ENCODE data around the gene PPP4R2.

Gene PPP4R2

GRCh38 chr3:72996473-72997333, at the start of gene PPP4R2:
PPP4R2 (plus strand) TSS chr3:72996811; CDS start chr3:72997038, 227 bp downstream.
- peak; percentile 86 to 94 (median 90) for DNase-seq

- no peak for DNase-seq
Measured at GRCh38 chr3:72947715-72948490, 48.7 kb upstream of the PPP4R2 start.

- DNase-seq = no peak
Measured at GRCh38 chr3:72949016-72949415, 47.6 kb upstream of the PPP4R2 start.

- DNase-seq = no peak
Measured at GRCh38 chr3:72950372-72950771, 46.2 kb upstream of the PPP4R2 start.

GRCh38 chr3:72950801-72951200, 45.8 kb upstream of the PPP4R2 start:
- no peak for DNase-seq

- peak in 2 of 6 experiments; percentile 17 to 23 for DNase-seq
Measured at GRCh38 chr3:72951259-72951722, 45.3 kb upstream of the PPP4R2 start.

GRCh38 chr3:72953325-72953956, 43.2 kb upstream of the PPP4R2 start:
- no peak for DNase-seq

- DNase-seq = no peak
Measured at GRCh38 chr3:72957297-72957696, 39.3 kb upstream of the PPP4R2 start.

- DNase-seq = no peak
Measured at GRCh38 chr3:72959336-72959735, 37.3 kb upstream of the PPP4R2 start.

GRCh38 chr3:72960812-72961518, 35.6 kb upstream of the PPP4R2 start:
- DNase-seq = no peak

GRCh38 chr3:72961752-72962151, 34.9 kb upstream of the PPP4R2 start:
- DNase-seq = no peak

GRCh38 chr3:72962317-72962716, 34.3 kb upstream of the PPP4R2 start:
- no peak for DNase-seq

GRCh38 chr3:72964633-72965032, 32.0 kb upstream of the PPP4R2 start:
- no peak for DNase-seq

GRCh38 chr3:72968266-72968664, 28.3 kb upstream of the PPP4R2 start:
- DNase-seq = no peak

- DNase-seq = no peak
Measured at GRCh38 chr3:72969766-72970165, 26.8 kb upstream of the PPP4R2 start.

- no peak for DNase-seq
Measured at GRCh38 chr3:72970942-72971341, 25.7 kb upstream of the PPP4R2 start.

GRCh38 chr3:72972706-72973030, 23.9 kb upstream of the PPP4R2 start:
- DNase-seq = no peak

GRCh38 chr3:72973031-72973723, 23.4 kb upstream of the PPP4R2 start:
- DNase-seq = no peak

- DNase-seq = no peak
Measured at GRCh38 chr3:72973786-72974185, 22.8 kb upstream of the PPP4R2 start.

GRCh38 chr3:72974956-72975355, 21.7 kb upstream of the PPP4R2 start:
- no peak for DNase-seq

- no peak for DNase-seq
Measured at GRCh38 chr3:72976281-72976741, 20.3 kb upstream of the PPP4R2 start.

All from stimulated activated naive CD4-positive, alpha-beta T cell (primary cell).